Subcutaneous adipose tissue (tissue), 4 donors: ENCODE measurements around the gene FBXL20. TPM values are rescaled to one million over a fixed set of nuclear protein-coding genes. Genes with fewer than 3 reads are reported as not detected.

ENCODE experiments used
- CTCF ChIP-seq: fragments of 450-650 bp; IDR thresholded peaks from one replicate; pipeline ENCODE4 v1.5.1; 2016; ENCODE audit warnings: low read depth, mild to moderate bottlenecking, control low read depth, antibody characterized with exemption, moderate library complexity
- total RNA-seq, 4 donors: library from RNA; depleted of rRNA; stranded (reverse); fragments of >200 nt; gene quantifications; one replicate each; pipeline ENCODE4 v1.1.0, GENCODE V29; 2016

FBXL20 gene
- total RNA-seq, 4 donors from 2014 or later = 20.2 to 29.8 (median 25.6) TPM

GRCh38 chr17:39252788-39253460 is 148.5 kb downstream of the FBXL20 start:
- TF ChIP-seq CTCF = no peak

GRCh38 chr17:39251997-39252396 is 149.4 kb downstream of the FBXL20 start:
- no peak for TF ChIP-seq CTCF

GRCh38 chr17:39246274-39246673 is 155.2 kb downstream of the FBXL20 start:
- TF ChIP-seq CTCF = no peak

GRCh38 chr17:39244600-39245570 is 156.5 kb downstream of the FBXL20 start:
- no peak for TF ChIP-seq CTCF

- no peak for TF ChIP-seq CTCF
Measured at GRCh38 chr17:39244016-39244599, 157.3 kb downstream of the FBXL20 start.

- no peak for TF ChIP-seq CTCF
Measured at GRCh38 chr17:39243155-39243554, 158.3 kb downstream of the FBXL20 start.

- TF ChIP-seq CTCF = no peak
Measured at GRCh38 chr17:39240631-39241030, 160.8 kb downstream of the FBXL20 start.
